CD4-positive, alpha-beta T cell treated with Interleukin-6 for 4 hours (primary cell): ENCODE data around the gene IL13.
"Not testable (repeated sequence)": the region's sequence is repeated elsewhere in the genome, so short reads cannot be mapped to it uniquely, and the experiment has no call there.

Experiments
- DNase-seq: peaks from one replicate; pipeline ENCODE4 v3.0.0-alpha.2; 2020; ENCODE audit warnings: mixed read lengths

The IL13 gene

GRCh38 chr5:132691755-132692631 lies 34.0 kb downstream of the IL13 start:
- DNase-seq: not testable (repeated sequence)

- DNase-seq: no peak
Observed at GRCh38 chr5:132692632-132692967, 34.6 kb downstream of the IL13 start.

DNA sequence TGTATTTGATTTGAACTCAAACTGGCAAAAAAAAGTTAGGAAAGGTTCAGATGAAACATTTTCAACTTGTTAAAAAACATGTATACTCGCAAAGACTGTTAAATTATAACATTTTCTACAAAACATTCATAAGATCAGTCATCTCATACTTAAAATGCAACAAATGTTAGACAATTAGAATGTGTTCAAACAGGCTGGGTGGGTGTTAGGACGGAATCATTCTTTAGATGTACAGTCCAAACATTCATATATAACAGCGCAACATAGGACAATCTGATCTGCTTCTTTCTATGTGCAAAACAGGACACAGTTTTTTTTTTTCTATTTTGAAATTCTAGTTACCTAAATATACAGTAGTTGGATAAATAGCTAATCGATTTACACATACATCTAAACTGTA lies 38.0 kb downstream of the IL13 start:
- DNase-seq: no peak

DNA sequence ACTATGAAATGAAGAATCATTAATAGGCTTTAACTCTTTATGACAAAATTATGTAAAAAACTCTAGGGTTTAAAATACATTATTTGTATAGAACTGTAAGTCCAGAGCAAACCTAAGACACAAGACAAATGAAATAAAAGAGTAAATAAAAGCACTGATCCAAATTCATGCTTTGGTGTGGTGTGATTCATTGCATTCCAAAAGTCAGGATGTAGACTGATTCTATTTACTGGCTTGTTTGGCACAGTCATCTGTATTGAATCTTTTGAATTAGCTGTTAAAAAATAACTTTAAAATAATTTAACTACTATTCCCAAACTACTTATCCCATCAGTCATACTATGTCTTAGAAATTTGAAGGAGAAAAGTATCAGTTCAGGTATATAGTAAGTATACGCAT lies 46.9 kb downstream of the IL13 start:
- DNase-seq: no peak

DNA sequence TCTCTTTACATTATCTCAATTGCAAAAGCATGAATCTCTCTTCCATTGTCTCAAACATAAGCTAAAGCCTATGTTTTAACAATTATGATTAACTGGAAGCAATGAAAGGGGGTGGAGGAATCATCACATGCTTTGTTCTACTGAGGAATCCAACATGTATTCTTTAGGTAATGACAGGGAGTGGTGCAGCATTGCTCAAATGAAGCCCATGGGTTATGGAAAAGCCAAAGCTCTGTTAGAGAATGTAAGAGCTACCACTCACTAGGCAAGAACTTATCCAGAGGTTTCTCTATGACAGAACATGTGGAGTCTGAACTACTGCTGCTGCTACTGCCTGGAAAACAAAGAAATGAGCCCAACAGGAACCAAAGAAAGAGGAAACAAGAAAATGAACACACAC lies 50.7 kb downstream of the IL13 start:
- no peak for DNase-seq
